Adrenal gland (tissue), 5 donors: ENCODE measurements around the gene NOL12.

Source experiments
- POLR2A ChIP-seq, 2 donors: fragments of 450-650 bp; IDR thresholded peaks; one replicate each; pipeline ENCODE4 v1.6.1; 2017; ENCODE audit warnings: antibody characterized with exemption in 2 of 2, mild to moderate bottlenecking in 2 of 2, moderate library complexity in 1 of 2
- TF ChIP-seq, protein P1 (sequence below), 6 experiments: fragments of 450-650 bp in 4 of 6; fragments of 200-600 bp in 2 of 6; sonication (generic) in 1 of 6; IDR thresholded peaks; 1 replicate in 5 of 6; 2 replicates in 1 of 6; pipeline versions ENCODE4 v1.5.1 to v1.8.0; 2016 to 2021; ENCODE audit warnings: antibody characterized with exemption in 6 of 6, mild to moderate bottlenecking in 2 of 6, moderate library complexity in 1 of 6
- donor health status: DM: no; HTN: no; CAD: no.

DNA sequence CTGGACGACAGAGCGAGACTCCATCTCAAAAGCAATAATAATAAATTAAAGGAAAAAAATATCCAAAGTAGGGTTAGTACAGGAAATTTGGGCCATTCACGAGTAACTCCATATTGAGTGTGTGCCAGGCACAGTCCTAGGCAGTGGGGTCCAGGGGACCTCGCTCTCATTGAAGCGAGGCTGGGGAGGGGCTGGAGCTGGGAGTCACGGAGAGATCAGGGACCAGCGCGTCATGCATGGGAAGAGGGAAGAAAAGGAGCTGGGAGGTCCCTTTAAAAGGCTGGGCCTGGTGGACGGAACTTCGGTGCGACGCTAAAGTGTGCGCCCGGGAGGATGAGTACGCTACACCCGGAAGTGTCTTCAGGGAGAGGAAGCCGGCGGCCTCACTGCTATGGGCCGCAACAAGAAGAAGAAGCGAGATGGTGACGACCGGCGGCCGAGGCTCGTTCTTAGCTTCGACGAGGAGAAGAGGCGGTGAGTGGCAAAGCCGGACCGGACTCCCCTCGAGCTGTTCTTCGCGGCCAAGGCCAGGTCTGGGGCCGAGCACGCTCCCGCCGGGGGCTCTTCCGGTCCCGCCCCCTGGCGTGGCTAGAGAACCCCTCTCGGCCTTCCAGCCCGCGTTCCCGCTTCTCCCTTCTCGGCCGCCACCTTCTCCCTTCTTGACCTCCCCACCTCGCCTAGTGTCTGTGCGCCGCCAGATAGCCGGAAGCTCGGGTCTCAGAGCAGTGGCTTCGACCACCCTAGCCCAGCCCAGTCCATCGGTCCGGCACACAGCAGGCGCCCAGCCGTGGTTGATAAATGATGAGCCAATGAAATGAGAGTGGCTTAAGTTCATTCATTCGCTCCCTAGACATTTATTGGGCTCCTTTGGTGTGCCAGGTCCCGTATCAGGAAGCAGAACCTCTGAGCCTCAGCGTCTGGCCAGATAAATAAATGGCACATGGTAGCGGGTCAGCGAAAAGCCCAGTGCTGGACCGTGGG lies at the start of gene NOL12:
- TF ChIP-seq, protein P1, sequence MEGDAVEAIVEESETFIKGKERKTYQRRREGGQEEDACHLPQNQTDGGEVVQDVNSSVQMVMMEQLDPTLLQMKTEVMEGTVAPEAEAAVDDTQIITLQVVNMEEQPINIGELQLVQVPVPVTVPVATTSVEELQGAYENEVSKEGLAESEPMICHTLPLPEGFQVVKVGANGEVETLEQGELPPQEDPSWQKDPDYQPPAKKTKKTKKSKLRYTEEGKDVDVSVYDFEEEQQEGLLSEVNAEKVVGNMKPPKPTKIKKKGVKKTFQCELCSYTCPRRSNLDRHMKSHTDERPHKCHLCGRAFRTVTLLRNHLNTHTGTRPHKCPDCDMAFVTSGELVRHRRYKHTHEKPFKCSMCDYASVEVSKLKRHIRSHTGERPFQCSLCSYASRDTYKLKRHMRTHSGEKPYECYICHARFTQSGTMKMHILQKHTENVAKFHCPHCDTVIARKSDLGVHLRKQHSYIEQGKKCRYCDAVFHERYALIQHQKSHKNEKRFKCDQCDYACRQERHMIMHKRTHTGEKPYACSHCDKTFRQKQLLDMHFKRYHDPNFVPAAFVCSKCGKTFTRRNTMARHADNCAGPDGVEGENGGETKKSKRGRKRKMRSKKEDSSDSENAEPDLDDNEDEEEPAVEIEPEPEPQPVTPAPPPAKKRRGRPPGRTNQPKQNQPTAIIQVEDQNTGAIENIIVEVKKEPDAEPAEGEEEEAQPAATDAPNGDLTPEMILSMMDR (IDR thresholded peaks at IDR 0.05): no peak
- TF ChIP-seq POLR2A (IDR thresholded peaks at IDR 0.05): peak in 1 of 2 donors; percentile 60
